Measurements from ENCODE around the gene RNF123. TPM values are rescaled to one million over a fixed set of nuclear protein-coding genes. Genes with fewer than 3 reads are reported as not detected.

Gene RNF123
- 25.0 and 33.3 TPM in 2 replicates for total RNA-seq

GRCh38 chr3:49689046-49689907 is at the start of gene RNF123, which contains the start of gene MST1:
Gene RNF123, plus strand, starts transcription at chr3:49689557. Its CDS starts 1,609 bp downstream, at chr3:49691166.
Gene MST1, minus strand, starts transcription at chr3:49689474. Its CDS starts 783 bp downstream, at chr3:49688691.
- Histone ChIP-seq H3K4me1 (ENCODE audit: insufficient read depth, low read length) (peaks cover 11% of the 10 kb centered on the region), H2AFZ (ENCODE audit: low read length) (peak within 1 kb of the TSS; percentile 97), H3K4me3 (ENCODE audit: insufficient read depth, low read length) (peak within 1 kb of the TSS; percentile 98), H3K4me2 (ENCODE audit: insufficient read depth, low read length) (peak within 1 kb of the TSS; percentile 88), H3K27ac (ENCODE audit: low read depth, low read length) (peak within 1 kb of the TSS; percentile 71), H3K9me3 (ENCODE audit: low read depth, low read length) (no peaks in the 10 kb centered on the region), H3K36me3 (ENCODE audit: insufficient read depth, low read length) (no peaks in the 10 kb centered on the region), H3K79me2 (ENCODE audit: insufficient read depth, low read length) (peaks cover 32% of the 10 kb centered on the region), H4K20me1 (ENCODE audit: insufficient read depth, low read length) (peaks cover 4% of the 10 kb centered on the region), H3K27me3 (ENCODE audit: insufficient read depth, low read length) (no peaks in the 10 kb centered on the region)
- DNase-seq (ENCODE audit: insufficient read length, low spot score, missing footprints), result peak; percentile 98
- peak; percentile 28 for TF ChIP-seq CTCF (IDR thresholded peaks at IDR 0.05; ENCODE audit: extremely low read depth, low read depth, low read length)

GRCh38 chr3:49641292-49641691 is 48.1 kb upstream of the RNF123 start:
- Histone ChIP-seq H4K20me1 (ENCODE audit: insufficient read depth, low read length) (no peaks in the 10 kb centered on the region), H2AFZ (ENCODE audit: low read length) (no peak overlapping the region), H3K27me3 (ENCODE audit: insufficient read depth, low read length) (peaks cover 3% of the 10 kb centered on the region), H3K79me2 (ENCODE audit: insufficient read depth, low read length) (no peaks in the 10 kb centered on the region), H3K36me3 (ENCODE audit: insufficient read depth, low read length) (no peaks in the 10 kb centered on the region), H3K4me2 (ENCODE audit: insufficient read depth, low read length) (no peak overlapping the region), H3K9me3 (ENCODE audit: low read depth, low read length) (no peaks in the 10 kb centered on the region), H3K4me3 (ENCODE audit: insufficient read depth, low read length) (no peak overlapping the region), H3K27ac (ENCODE audit: low read depth, low read length) (no peak overlapping the region), H3K4me1 (ENCODE audit: insufficient read depth, low read length) (no peaks in the 10 kb centered on the region)
- TF ChIP-seq CTCF (IDR thresholded peaks at IDR 0.05; ENCODE audit: extremely low read depth, low read depth, low read length), result no peak
- DNase-seq (ENCODE audit: insufficient read length, low spot score, missing footprints), result peak; percentile 58

- Histone ChIP-seq H2AFZ (ENCODE audit: low read length) (no peak overlapping the region), H3K27ac (ENCODE audit: low read depth, low read length) (no peak overlapping the region), H3K36me3 (ENCODE audit: insufficient read depth, low read length) (no peaks in the 10 kb centered on the region), H4K20me1 (ENCODE audit: insufficient read depth, low read length) (no peaks in the 10 kb centered on the region), H3K27me3 (ENCODE audit: insufficient read depth, low read length) (peaks cover 3% of the 10 kb centered on the region), H3K4me1 (ENCODE audit: insufficient read depth, low read length) (no peaks in the 10 kb centered on the region), H3K79me2 (ENCODE audit: insufficient read depth, low read length) (no peaks in the 10 kb centered on the region), H3K4me2 (ENCODE audit: insufficient read depth, low read length) (no peak overlapping the region), H3K9me3 (ENCODE audit: low read depth, low read length) (no peaks in the 10 kb centered on the region), H3K4me3 (ENCODE audit: insufficient read depth, low read length) (no peak overlapping the region)
- DNase-seq (ENCODE audit: insufficient read length, low spot score, missing footprints), result peak; percentile 36
- no peak for TF ChIP-seq CTCF (IDR thresholded peaks at IDR 0.05; ENCODE audit: extremely low read depth, low read depth, low read length)
These were observed 47.2 kb upstream of the RNF123 start for GRCh38 chr3:49641921-49642707.

Data from osteoblast (primary cell).